Fibroblast of lung (primary cell): Measurements from ENCODE around the gene BMP8A.
"Not testable (repeated sequence)": the region's sequence is repeated elsewhere in the genome, so short reads cannot be mapped to it uniquely, and the experiment has no call there.

Source experiments
- EZH2 ChIP-seq: IDR thresholded peaks from 2 replicates; pipeline ENCODE4 v1.5.1; 2012; ENCODE audit warnings: low read length, control low read depth, mild to moderate bottlenecking; ENCODE audit errors: missing control alignments
- TF ChIP-seq, protein P1 (sequence below), 2 donors: IDR thresholded peaks in 1 of 2; conservative IDR thresholded peaks in 1 of 2; 1 replicate in 1 of 2; 2 replicates in 1 of 2; pipeline ENCODE4 v1.5.1; 2011 to 2012; ENCODE audit warnings: low read length in 2 of 2, control low read depth in 1 of 2, inconsistent platforms in 1 of 2, low read depth in 1 of 2, mild to moderate bottlenecking in 1 of 2

DNA sequence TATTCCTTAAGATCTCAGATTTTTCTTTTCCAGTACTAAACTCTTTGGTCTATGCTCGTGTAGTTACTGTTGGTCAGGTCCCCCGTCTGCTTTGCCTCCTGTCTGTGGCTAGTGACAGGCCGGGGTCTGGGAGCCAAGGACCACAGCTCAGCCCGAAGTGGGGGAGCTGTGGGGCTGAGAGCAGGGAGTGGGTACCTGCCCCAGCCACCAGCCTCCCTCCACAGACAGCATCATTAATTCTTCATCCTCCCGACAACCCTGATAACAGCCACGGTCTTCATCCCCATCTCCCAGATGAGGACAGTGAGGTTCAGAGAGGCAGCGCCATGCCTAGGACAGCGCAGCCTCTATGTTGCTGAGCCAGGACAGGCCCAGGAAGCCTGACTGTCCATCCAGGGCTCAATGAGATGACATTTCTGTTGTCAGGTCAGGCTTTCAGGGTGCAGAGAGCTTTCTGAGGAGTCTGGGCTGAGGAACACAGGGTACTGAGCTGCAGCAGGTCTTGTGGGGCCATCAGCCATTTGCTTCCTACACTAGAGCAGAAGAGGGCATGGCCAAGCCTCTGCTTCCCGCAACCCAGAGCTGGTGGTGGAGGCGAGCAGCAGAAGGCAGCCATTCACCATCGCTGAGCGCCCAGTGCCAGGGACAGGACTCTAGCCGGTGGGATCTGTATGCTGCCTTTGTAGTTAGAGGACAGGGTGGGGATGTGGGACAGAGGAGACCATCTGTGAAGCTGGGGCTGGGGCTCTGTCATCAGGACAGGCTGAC lies 1.8 kb downstream of the BMP8A start:
- TF ChIP-seq EZH2, result not testable (repeated sequence)
- TF ChIP-seq, protein P1, sequence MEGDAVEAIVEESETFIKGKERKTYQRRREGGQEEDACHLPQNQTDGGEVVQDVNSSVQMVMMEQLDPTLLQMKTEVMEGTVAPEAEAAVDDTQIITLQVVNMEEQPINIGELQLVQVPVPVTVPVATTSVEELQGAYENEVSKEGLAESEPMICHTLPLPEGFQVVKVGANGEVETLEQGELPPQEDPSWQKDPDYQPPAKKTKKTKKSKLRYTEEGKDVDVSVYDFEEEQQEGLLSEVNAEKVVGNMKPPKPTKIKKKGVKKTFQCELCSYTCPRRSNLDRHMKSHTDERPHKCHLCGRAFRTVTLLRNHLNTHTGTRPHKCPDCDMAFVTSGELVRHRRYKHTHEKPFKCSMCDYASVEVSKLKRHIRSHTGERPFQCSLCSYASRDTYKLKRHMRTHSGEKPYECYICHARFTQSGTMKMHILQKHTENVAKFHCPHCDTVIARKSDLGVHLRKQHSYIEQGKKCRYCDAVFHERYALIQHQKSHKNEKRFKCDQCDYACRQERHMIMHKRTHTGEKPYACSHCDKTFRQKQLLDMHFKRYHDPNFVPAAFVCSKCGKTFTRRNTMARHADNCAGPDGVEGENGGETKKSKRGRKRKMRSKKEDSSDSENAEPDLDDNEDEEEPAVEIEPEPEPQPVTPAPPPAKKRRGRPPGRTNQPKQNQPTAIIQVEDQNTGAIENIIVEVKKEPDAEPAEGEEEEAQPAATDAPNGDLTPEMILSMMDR (conservative IDR thresholded peaks at IDR 0.05 in 1 of 2, IDR thresholded peaks at IDR 0.05 in 1 of 2; ENCODE audit: low read depth in 1 of 2, low read length in 2 of 2), result not testable (repeated sequence)
